Neural progenitor cell (in vitro differentiated cells): ENCODE data around the gene METRN. TPM values are rescaled to one million over a fixed set of nuclear protein-coding genes. Genes with fewer than 3 reads are reported as not detected.
A peak's percentile ranks its signal among the peaks of the same experiment; 100 is the strongest.

Source experiments
- DNase-seq: peaks from one replicate; pipeline ENCODE4 v3.0.0-alpha.2; 2016; ENCODE audit warnings: low spot score
- H2AFZ ChIP-seq: fragments of 200-600 bp; sonication (generic); replicated peaks from 2 replicates; pipeline ENCODE4 v1.6.1; 2016; ENCODE audit warnings: antibody characterized with exemption
- H3F3A ChIP-seq: fragments of 200-600 bp; sonication (generic); 2 replicates; pipeline ENCODE4 v1.6.1; 2016; ENCODE audit warnings: antibody characterized with exemption, low read depth
- H3K27ac ChIP-seq: fragments of 200-600 bp; sonication (generic); 2 replicates; pipeline ENCODE4 v1.5.1; 2016; ENCODE audit warnings: mild to moderate bottlenecking
- H3K27me3 ChIP-seq: fragments of 200-600 bp; sonication (generic); 2 replicates; pipeline ENCODE4 v1.6.1; 2016; ENCODE audit warnings: mild to moderate bottlenecking, moderate library complexity
- H3K36me3 ChIP-seq: fragments of 200-600 bp; sonication (generic); 2 replicates; pipeline ENCODE4 v1.5.1; 2016
- H3K4me1 ChIP-seq: fragments of 200-600 bp; sonication (generic); 2 replicates; pipeline ENCODE4 v1.6.1; 2016; ENCODE audit warnings: mixed run types
- H3K4me2 ChIP-seq: fragments of 200-600 bp; sonication (generic); 2 replicates; pipeline ENCODE4 v1.6.1; 2016
- H3K4me3 ChIP-seq: fragments of 200-600 bp; sonication (generic); 2 replicates; pipeline ENCODE4 v1.5.1; 2016
- H3K79me2 ChIP-seq: fragments of 200-600 bp; sonication (generic); 2 replicates; pipeline ENCODE4 v1.6.1; 2016; ENCODE audit warnings: low read depth
- H3K9ac ChIP-seq: fragments of 200-600 bp; sonication (generic); 2 replicates; pipeline ENCODE4 v1.6.1; 2016
- H3K9me3 ChIP-seq: fragments of 200-600 bp; sonication (generic); 2 replicates; pipeline ENCODE4 v1.5.1; 2016; ENCODE audit warnings: low read depth
- H4K20me1 ChIP-seq: fragments of 200-600 bp; sonication (generic); 2 replicates; pipeline ENCODE4 v1.6.1; 2016; ENCODE audit warnings: low read depth
- H3K27ac Mint-ChIP-seq: 3 replicates; pipeline ENCODE4 v1.8.0; 2021; ENCODE audit warnings: mixed read lengths
- H3K27me3 Mint-ChIP-seq: 2 replicates; pipeline ENCODE4 v1.8.0; 2022; ENCODE audit warnings: low read depth, mild to moderate bottlenecking, inconsistent platforms, moderate library complexity, mixed read lengths; ENCODE audit not compliant: insufficient read depth
- H3K36me3 Mint-ChIP-seq: 3 replicates; pipeline ENCODE4 v1.8.0; 2021; ENCODE audit warnings: mixed read lengths
- H3K4me1 Mint-ChIP-seq: 3 replicates; pipeline ENCODE4 v1.8.0; 2021; ENCODE audit warnings: mixed read lengths
- H3K4me3 Mint-ChIP-seq: 3 replicates; pipeline ENCODE4 v1.8.0; 2021; ENCODE audit warnings: mild to moderate bottlenecking, moderate library complexity, mixed read lengths
- H3K9me3 Mint-ChIP-seq: 3 replicates; pipeline ENCODE4 v1.8.0; 2020; ENCODE audit warnings: mixed read lengths
- CTCF ChIP-seq: fragments of 200-600 bp; sonication (generic); IDR thresholded peaks from 2 replicates; pipeline ENCODE4 v1.5.1; 2017; ENCODE audit warnings: antibody characterized with exemption, mild to moderate bottlenecking
- EZH2 ChIP-seq: fragments of 200-600 bp; sonication (generic); IDR thresholded peaks from 2 replicates; pipeline ENCODE4 v1.6.1; 2017; ENCODE audit warnings: antibody characterized with exemption, mild to moderate bottlenecking, moderate library complexity
- EZH2phosphoT487 ChIP-seq: fragments of 200-600 bp; sonication (generic); IDR thresholded peaks from 2 replicates; pipeline ENCODE4 v1.6.1; 2017; ENCODE audit warnings: antibody characterized with exemption
- total RNA-seq: library from RNA; depleted of rRNA; stranded (reverse); fragments of >200 nt; gene quantifications from 2 replicates; pipeline ENCODE4 v1.2.3, GENCODE V29; 2015; ENCODE audit warnings: low replicate concordance

Gene METRN
- total RNA-seq, 1 donor from 2014 or later = 24.3 TPM

- TF ChIP-seq EZH2 (no peak), EZH2phosphoT487 (no peak), CTCF (no peak)
- H3K27ac ChIP-seq = no peak overlapping the region
- H3F3A ChIP-seq = peaks cover 25% of the 10 kb centered on the region
- no peak for DNase-seq
- H2AFZ ChIP-seq = no peak overlapping the region
- H3K4me1 ChIP-seq = peaks cover 12% of the 10 kb centered on the region
- H3K9me3 ChIP-seq = no peaks in the 10 kb centered on the region
- Mint-ChIP-seq H3K4me1 (no peaks in the 10 kb centered on the region), H3K36me3 (no peaks in the 10 kb centered on the region), H3K9me3 (no peaks in the 10 kb centered on the region), H3K27ac (no peak overlapping the region), H3K27me3 (peaks cover 5% of the 10 kb centered on the region), H3K4me3 (no peak overlapping the region)
- peaks cover 15% of the 10 kb centered on the region for H3K79me2 ChIP-seq
- H4K20me1 ChIP-seq = peaks cover 39% of the 10 kb centered on the region
- no peak overlapping the region for H3K9ac ChIP-seq
- H3K36me3 ChIP-seq = no peaks in the 10 kb centered on the region
- no peak overlapping the region for H3K4me2 ChIP-seq
- peaks cover 17% of the 10 kb centered on the region for H3K27me3 ChIP-seq
- no peak overlapping the region for H3K4me3 ChIP-seq
These were observed 42.1 kb upstream of the METRN start for GRCh38 chr16:672851-673250.

- Histone ChIP-seq H3K4me2 (no peak overlapping the region), H3K4me1 (peaks cover 12% of the 10 kb centered on the region), H4K20me1 (peaks cover 38% of the 10 kb centered on the region), H2AFZ (no peak overlapping the region), H3K9me3 (no peaks in the 10 kb centered on the region), H3K27me3 (peaks cover 17% of the 10 kb centered on the region), H3K9ac (no peak overlapping the region), H3K79me2 (peaks cover 10% of the 10 kb centered on the region), H3K27ac (no peak overlapping the region), H3K4me3 (no peak overlapping the region), H3F3A (peaks cover 26% of the 10 kb centered on the region), H3K36me3 (no peaks in the 10 kb centered on the region)
- DNase-seq = no peak
- Mint-ChIP-seq H3K27me3 (peaks cover 5% of the 10 kb centered on the region), H3K9me3 (no peaks in the 10 kb centered on the region), H3K4me1 (no peaks in the 10 kb centered on the region), H3K36me3 (no peaks in the 10 kb centered on the region), H3K4me3 (no peak overlapping the region), H3K27ac (no peak overlapping the region)
- TF ChIP-seq CTCF = no peak
- no peak for TF ChIP-seq EZH2
- no peak for TF ChIP-seq EZH2phosphoT487
These were observed 41.4 kb upstream of the METRN start for GRCh38 chr16:673399-673991.

- H2AFZ ChIP-seq = no peak overlapping the region
- DNase-seq = no peak
- no peaks in the 10 kb centered on the region for H3K36me3 ChIP-seq
- peaks cover 30% of the 10 kb centered on the region for H4K20me1 ChIP-seq
- H3K4me3 ChIP-seq = no peak overlapping the region
- TF ChIP-seq EZH2phosphoT487 = no peak
- no peak for TF ChIP-seq EZH2
- no peak for TF ChIP-seq CTCF
- no peaks in the 10 kb centered on the region for H3K9me3 Mint-ChIP-seq
- no peak overlapping the region for H3K9ac ChIP-seq
- no peak overlapping the region for H3K27ac ChIP-seq
- peak overlapping the region; percentile 81 for H3K4me2 ChIP-seq
- no peak overlapping the region for H3K27ac Mint-ChIP-seq
- no peaks in the 10 kb centered on the region for H3K36me3 Mint-ChIP-seq
- peaks cover 7% of the 10 kb centered on the region for H3K4me1 ChIP-seq
- H3K79me2 ChIP-seq = peaks cover 1% of the 10 kb centered on the region
- peaks cover 2% of the 10 kb centered on the region for H3K27me3 Mint-ChIP-seq
- peaks cover 3% of the 10 kb centered on the region for H3K4me1 Mint-ChIP-seq
- H3K4me3 Mint-ChIP-seq = no peak overlapping the region
- H3K27me3 ChIP-seq = peaks cover 17% of the 10 kb centered on the region
- peaks cover 34% of the 10 kb centered on the region for H3F3A ChIP-seq
- no peaks in the 10 kb centered on the region for H3K9me3 ChIP-seq
These were observed 40.6 kb upstream of the METRN start for GRCh38 chr16:674214-674881.
